B cell (primary cell): ENCODE results near the gene HERC2. TPM values are rescaled to one million over a fixed set of nuclear protein-coding genes. Genes with fewer than 3 reads are reported as not detected.
"Not testable (repeated sequence)": the region's sequence is repeated elsewhere in the genome, so short reads cannot be mapped to it uniquely, and the experiment has no call there.

ENCODE experiments used
- ATAC-seq: fragments of 200-7000 bp; cut with Tn5 transposase; one replicate; pipeline ENCODE4 v1.10.0; 2021; ENCODE audit warnings: low read depth, mild to moderate bottlenecking, moderate number of reproducible peaks, moderate library complexity
- CTCF ChIA-PET: fragments of 350-600 bp; sonication (Branson Sonifier 250); formaldehyde crosslinking; loops from one replicate; lab custom pipeline; 2021; ENCODE audit warnings: antibody characterized with exemption, inconsistent platforms; lab: Charles Lee
- POLR2A ChIA-PET: fragments of 350-600 bp; sonication (Branson Sonifier 250); formaldehyde crosslinking; loops from one replicate; lab custom pipeline; 2021; ENCODE audit warnings: antibody characterized with exemption; lab: Charles Lee
- DNase-seq: peaks from one replicate; pipeline ENCODE4 v3.0.0; 2013
- H2AFZ ChIP-seq: 2 replicates; pipeline ENCODE4 v1.6.1; 2012; ENCODE audit warnings: mild to moderate bottlenecking, low read depth, low read length; ENCODE audit not compliant: insufficient read depth, poor library complexity, severe bottlenecking
- H3K27ac ChIP-seq, 2 donors: 1 replicate in 1 of 2; 2 replicates in 1 of 2; pipeline ENCODE4 v1.5.1; 2012 to 2013; ENCODE audit warnings: low read length in 2 of 2, mild to moderate bottlenecking in 2 of 2, moderate library complexity in 1 of 2
- H3K27me3 ChIP-seq, 4 experiments: fragments of 200-600 bp in 1 of 4; sonication (generic) in 1 of 4; replicated peaks in 1 of 4; 1 replicate in 2 of 4; 2 replicates in 2 of 4; pipeline versions ENCODE4 v1.6.1 to v1.7.0; 2013 to 2016; ENCODE audit warnings: low read length in 3 of 4, mild to moderate bottlenecking in 2 of 4, mixed read lengths in 1 of 4, moderate library complexity in 1 of 4; ENCODE audit not compliant: insufficient read depth in 4 of 4, control insufficient read depth in 3 of 4; ENCODE audit errors: control extremely low read depth in 1 of 4
- H3K36me3 ChIP-seq, 2 experiments: replicated peaks in 1 of 2; 1 replicate in 1 of 2; 2 replicates in 1 of 2; pipeline versions ENCODE4 v1.6.1 to v1.7.1; 2013; ENCODE audit warnings: low read length in 1 of 2; ENCODE audit not compliant: insufficient read depth in 2 of 2, control insufficient read depth in 1 of 2; ENCODE audit errors: control extremely low read depth in 1 of 2, extremely low read depth in 1 of 2
- H3K4me1 ChIP-seq, 2 donors: fragments of 200-600 bp in 1 of 2; sonication (generic) in 1 of 2; 1 replicate in 1 of 2; 2 replicates in 1 of 2; pipeline versions ENCODE4 v1.5.1 to v1.6.1; 2013 to 2017; ENCODE audit warnings: low read length in 2 of 2; ENCODE audit not compliant: control insufficient read depth in 2 of 2, insufficient read depth in 2 of 2
- H3K4me2 ChIP-seq: replicated peaks from 2 replicates; pipeline ENCODE3; 2012; ENCODE audit warnings: mild to moderate bottlenecking, low read depth, low read length; ENCODE audit not compliant: poor library complexity, severe bottlenecking
- H3K4me3 ChIP-seq, 5 experiments: fragments of 200-600 bp in 1 of 5; sonication (generic) in 1 of 5; 1 replicate in 3 of 5; 2 replicates in 2 of 5; pipeline versions ENCODE4 v1.5.1 to v1.7.0; 2011 to 2016; ENCODE audit warnings: low read length in 4 of 5, mild to moderate bottlenecking in 4 of 5, low read depth in 2 of 5, control low read depth in 1 of 5, moderate library complexity in 1 of 5; ENCODE audit not compliant: insufficient read depth in 1 of 5; ENCODE audit errors: control extremely low read depth in 1 of 5, extremely low read depth in 1 of 5
- H3K79me2 ChIP-seq: fragments of 200-600 bp; sonication (generic); one replicate; pipeline ENCODE4 v1.6.0; 2016; ENCODE audit warnings: low read length; ENCODE audit not compliant: control insufficient read depth, insufficient read depth
- H3K9ac ChIP-seq: fragments of 200-600 bp; sonication (generic); 2 replicates; pipeline ENCODE4 v1.6.1; 2017; ENCODE audit warnings: mild to moderate bottlenecking, low read length, moderate library complexity
- H3K9me3 ChIP-seq, 3 donors: one replicate each; pipeline versions ENCODE4 v1.6.1 to v1.7.1; 2013; ENCODE audit warnings: low read length in 2 of 3; ENCODE audit not compliant: control insufficient read depth in 2 of 3, insufficient read depth in 1 of 3; ENCODE audit errors: control extremely low read depth in 1 of 3
- H4K20me1 ChIP-seq: 2 replicates; pipeline ENCODE4 v1.6.0; 2012; ENCODE audit warnings: mild to moderate bottlenecking, low read length; ENCODE audit not compliant: insufficient read depth, control insufficient read depth, poor library complexity, severe bottlenecking
- H3K27ac Mint-ChIP-seq: one replicate; pipeline ENCODE4 v1.8.0; 2021; ENCODE audit warnings: mixed read lengths
- H3K27me3 Mint-ChIP-seq: one replicate; pipeline ENCODE4 v1.8.0; 2021; ENCODE audit warnings: mixed read lengths
- H3K4me1 Mint-ChIP-seq: one replicate; pipeline ENCODE4 v1.8.0; 2021; ENCODE audit warnings: mixed read lengths
- H3K4me3 Mint-ChIP-seq: one replicate; pipeline ENCODE4 v1.8.0; 2021; ENCODE audit warnings: mixed read lengths
- H3K9me3 Mint-ChIP-seq: one replicate; pipeline ENCODE4 v1.8.0; 2022; ENCODE audit warnings: mixed read lengths; ENCODE audit not compliant: insufficient read depth
- WGBS: methylation state at CpG from one replicate; pipeline ENCODE4 v1.1.5; 2013; ENCODE audit warnings: missing lambda C conversion rate; ENCODE audit not compliant: insufficient coverage; 5-methylcytosine and 5-hydroxymethylcytosine counted together
- intact Hi-C: fragments of 100-400 bp; cut with micrococcal nuclease; formaldehyde crosslinking; loops from one replicate; pipeline ENCODE4 v1.10.0; 2022
- polyA plus RNA-seq: library from polyadenylated mRNA; depleted of rRNA; stranded (reverse); fragments of >200 nt; gene quantifications from 2 replicates; pipeline ENCODE4 v1.2.3, GENCODE V29; 2012
- total RNA-seq, 2 donors: library from RNA; stranded (reverse); fragments of 120-200 nt in 1 of 2; gene quantifications; 1 replicate in 1 of 2; 2 replicates in 1 of 2; pipeline versions ENCODE4 v1.2.3 to v1.2.4, GENCODE V29; 2013 to 2022

HERC2 gene
- total and polyA plus RNA-seq, 2 donors (not counting 1 experiment from before 2014, with no cell fraction given): 31.0 to 52.7 TPM

DNA sequence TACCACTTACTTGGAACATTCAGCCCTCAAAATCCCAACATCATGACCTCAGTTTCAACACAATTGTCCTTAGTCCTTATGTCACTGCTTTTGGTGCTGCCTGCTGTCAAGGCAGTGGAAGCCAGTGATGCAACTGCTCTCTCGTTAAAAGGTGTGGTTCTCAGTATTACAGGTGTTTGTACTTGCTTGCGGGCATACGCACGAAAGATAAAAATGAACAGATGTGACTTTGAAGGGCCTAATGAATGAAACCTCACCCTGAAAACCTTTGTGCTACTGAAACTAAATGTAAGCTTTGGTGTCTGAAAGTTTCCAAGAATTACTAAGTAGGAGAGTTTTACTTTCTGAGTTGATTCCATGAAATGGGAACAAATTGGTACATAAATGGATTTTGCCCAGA, 25.2 kb downstream of the HERC2 start:
- H4K20me1 ChIP-seq, CTCF ChIA-PET, intact Hi-C loops, H3K4me1 ChIP-seq, ATAC-seq, H3K4me3 Mint-ChIP-seq, DNase-seq, H3K27ac Mint-ChIP-seq, POLR2A ChIA-PET, H3K27me3 ChIP-seq, H3K9ac ChIP-seq, H3K36me3 ChIP-seq, H3K9me3 Mint-ChIP-seq, H3K4me2 ChIP-seq, H3K4me1 Mint-ChIP-seq, H3K9me3 ChIP-seq, H2AFZ ChIP-seq, H3K27ac ChIP-seq, H3K27me3 Mint-ChIP-seq, H3K4me3 ChIP-seq, H3K79me2 ChIP-seq: not testable (repeated sequence)
- WGBS: no CpG with 5 or more reads among the region's 4 CpGs

DNA sequence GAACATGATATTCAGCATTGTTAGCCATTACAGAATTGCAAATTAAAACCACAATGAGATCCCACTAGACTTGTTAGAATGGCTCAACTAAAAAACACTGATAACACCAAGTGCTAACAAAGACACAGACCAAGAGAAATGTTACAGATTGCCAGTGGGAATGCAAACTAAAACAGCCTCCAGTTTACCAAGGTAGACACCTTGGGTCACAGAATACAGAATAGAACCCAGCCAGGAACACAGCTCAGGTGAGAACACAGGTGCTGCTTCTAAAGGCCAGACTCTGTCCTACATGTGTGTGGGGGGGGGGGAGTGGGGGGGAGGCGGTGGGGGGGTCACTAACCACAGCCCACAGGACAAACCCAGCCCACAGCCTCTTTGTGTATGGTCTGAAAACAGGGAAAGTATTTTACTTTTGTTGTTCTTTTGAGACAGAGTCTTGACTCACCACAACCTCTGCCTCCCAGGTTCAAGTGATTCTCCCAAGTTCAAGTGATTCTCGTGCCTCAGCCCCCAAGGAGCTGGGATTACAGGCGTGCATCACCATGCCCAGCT, 26.9 kb downstream of the HERC2 start:
- H3K27ac Mint-ChIP-seq, intact Hi-C loops, POLR2A ChIA-PET, H3K36me3 ChIP-seq, H3K9me3 Mint-ChIP-seq, H3K9me3 ChIP-seq, H4K20me1 ChIP-seq, H3K4me1 ChIP-seq, ATAC-seq, CTCF ChIA-PET, H3K4me2 ChIP-seq, H3K79me2 ChIP-seq, H3K9ac ChIP-seq, H3K27me3 ChIP-seq, H3K4me3 Mint-ChIP-seq, H3K4me3 ChIP-seq, H3K27ac ChIP-seq, DNase-seq, H3K4me1 Mint-ChIP-seq, H3K27me3 Mint-ChIP-seq, H2AFZ ChIP-seq: not testable (repeated sequence)
- WGBS: no CpG with 5 or more reads among the region's 3 CpGs

DNA sequence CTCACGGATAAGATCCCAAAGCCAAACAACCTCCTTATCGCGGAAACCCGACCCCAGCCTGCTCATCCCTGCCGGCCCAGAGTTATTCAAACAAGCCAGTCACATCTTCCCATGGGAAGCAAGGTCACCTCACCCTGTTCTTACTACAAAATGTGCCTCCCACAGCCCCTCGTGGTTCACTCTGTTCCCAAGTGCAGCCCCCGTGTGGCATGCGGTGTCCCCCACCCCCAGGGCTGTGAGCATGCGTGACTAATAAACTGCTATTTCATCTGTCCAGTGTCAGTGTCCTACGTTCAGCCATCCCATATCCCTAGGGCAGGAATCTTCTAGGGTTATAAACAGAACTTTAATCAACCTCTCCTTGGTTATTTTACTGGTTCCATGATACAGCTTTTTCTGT, 27.4 kb downstream of the HERC2 start:
- CTCF ChIA-PET, ATAC-seq, H3K4me3 ChIP-seq, H3K4me2 ChIP-seq, H3K4me3 Mint-ChIP-seq, H4K20me1 ChIP-seq, H3K27me3 Mint-ChIP-seq, POLR2A ChIA-PET, H3K79me2 ChIP-seq, H3K9me3 ChIP-seq, H3K27me3 ChIP-seq, H2AFZ ChIP-seq, H3K4me1 Mint-ChIP-seq, intact Hi-C loops, H3K9ac ChIP-seq, H3K36me3 ChIP-seq, DNase-seq, H3K27ac ChIP-seq, H3K27ac Mint-ChIP-seq, H3K4me1 ChIP-seq, H3K9me3 Mint-ChIP-seq: not testable (repeated sequence)
- WGBS: 100% methylated on average over 1 of the region's 10 CpGs
